ENCODE results near the gene IFITM5. TPM values are rescaled to one million over a fixed set of nuclear protein-coding genes. Genes with fewer than 3 reads are reported as not detected.

The IFITM5 gene
- not detected for total RNA-seq

GRCh38 chr11:299081-299891, at the start of gene IFITM5:
Gene IFITM5, minus strand, starts transcription at chr11:299526. Its CDS starts 36 bp downstream, at chr11:299490.

GRCh38 chr11:313787-314553, 14.6 kb upstream of the IFITM5 start, which contains the start of gene IFITM1:
Gene IFITM1, plus strand, starts transcription at chr11:314040. Its CDS starts 131 bp downstream, at chr11:314171.

GRCh38 chr11:307766-308708, 8.7 kb upstream of the IFITM5 start, which contains the start of gene IFITM2:
Gene IFITM2, plus strand, starts transcription at chr11:307816. Its CDS starts 377 bp downstream, at chr11:308193.

GRCh38 chr11:288478-289397, 10.6 kb downstream of the IFITM5 start, which contains the start of gene PGGHG:
Gene PGGHG, plus strand, starts transcription at chr11:289126. Its CDS starts 691 bp downstream, at chr11:289817.

GRCh38 chr11:278001-278951, 21.1 kb downstream of the IFITM5 start, which contains the start of gene NLRP6:
Gene NLRP6, plus strand, starts transcription at chr11:278407. Its CDS starts 163 bp downstream, at chr11:278570.

Small RNA genes within 50 kb of the gene (small RNA-seq; reads per million reads assigned to genes)
- not detected for gene AC136475.6 (ENCODE audit: low replicate concordance)

Other genes with a start within 250 kb of the IFITM5 start
- gene SCGB1C1, start 106.4 kb downstream of the IFITM5 start, total RNA-seq = not detected
- gene BET1L, start 92.1 kb downstream of the IFITM5 start, total RNA-seq = 25.4 TPM
- gene RIC8A, start 91.8 kb downstream of the IFITM5 start, total RNA-seq = 89.1 TPM
- 22.7 TPM for gene SIRT3, start 63.2 kb downstream of the IFITM5 start, total RNA-seq
- gene PSMD13, start 62.5 kb downstream of the IFITM5 start, total RNA-seq = 96.4 TPM
- 0.64 TPM for gene NLRP6, start 21.1 kb downstream of the IFITM5 start, total RNA-seq
- gene PGGHG, start 10.4 kb downstream of the IFITM5 start, total RNA-seq = 38.4 TPM
- 55.9 TPM for gene IFITM2, start 8.3 kb upstream of the IFITM5 start, total RNA-seq
- 44.6 TPM for gene IFITM1, start 14.5 kb upstream of the IFITM5 start, total RNA-seq
- gene IFITM3, start 21.3 kb upstream of the IFITM5 start, total RNA-seq = 156 TPM
- 53.1 TPM for gene B4GALNT4, start 70.0 kb upstream of the IFITM5 start, total RNA-seq
- 5.2 TPM for gene PKP3, start 94.7 kb upstream of the IFITM5 start, total RNA-seq
- gene SIGIRR, start 115.5 kb upstream of the IFITM5 start, total RNA-seq = 40.8 TPM
- 12.8 TPM for gene ANO9, start 142.5 kb upstream of the IFITM5 start, total RNA-seq
- gene PTDSS2, start 150.8 kb upstream of the IFITM5 start, total RNA-seq = 48.8 TPM
- 143 TPM for gene RNH1, start 207.7 kb upstream of the IFITM5 start, total RNA-seq
- gene HRAS, start 236.1 kb upstream of the IFITM5 start, total RNA-seq = 23.0 TPM
- 1.8 TPM for gene LRRC56, start 238.0 kb upstream of the IFITM5 start, total RNA-seq